ENCODE data around the gene ARL15. TPM values are rescaled to one million over a fixed set of nuclear protein-coding genes. Genes with fewer than 3 reads are reported as not detected.

Gene ARL15
- total and polyA plus RNA-seq, 8 donors, result 20.2 to 27.7 (median 25.1) TPM

DNA sequence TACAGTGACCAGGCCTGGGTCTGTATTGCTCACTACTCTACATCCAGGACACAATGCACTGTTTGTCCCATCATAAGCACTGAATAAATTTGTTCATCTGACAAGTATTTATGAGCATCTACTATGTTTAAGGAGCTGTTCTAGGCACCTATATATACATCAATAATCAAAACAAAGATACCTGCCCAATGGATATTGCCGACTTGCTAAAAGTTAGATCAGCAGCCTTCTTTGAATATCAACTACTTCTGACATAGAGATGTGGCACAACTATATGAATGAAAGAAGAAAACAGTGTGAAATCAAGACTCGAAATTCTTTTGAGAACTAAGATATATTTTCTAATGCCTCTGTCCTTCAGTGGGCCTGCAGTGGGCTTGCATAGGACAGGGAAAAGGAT lies 215.7 kb downstream of the ARL15 start:
- ATAC-seq (no peak), DNase-seq (no peak)
- no peak for TF ChIP-seq CTCF (IDR thresholded peaks at IDR 0.05)
- Histone ChIP-seq H3K36me3 (no peaks in the 10 kb centered on the region), H3K4me3 (no peak overlapping the region), H3K9me3 (no peaks in the 10 kb centered on the region), H3K4me1 (no peaks in the 10 kb centered on the region), H3K27me3 (no peaks in the 10 kb centered on the region), H3K27ac (no peak overlapping the region)
- intact Hi-C loops (cut with DNase I), result no loop called here

GRCh38 chr5:54093861-54094260 lies 216.5 kb downstream of the ARL15 start:
- intact Hi-C loops (cut with DNase I), result no loop called here
- Histone ChIP-seq H3K27me3 (no peaks in the 10 kb centered on the region), H3K4me1 (no peaks in the 10 kb centered on the region), H3K36me3 (no peaks in the 10 kb centered on the region), H3K9me3 (no peaks in the 10 kb centered on the region), H3K27ac (no peak overlapping the region), H3K4me3 (no peak overlapping the region)
- ATAC-seq (no peak), DNase-seq (no peak)
- no peak for TF ChIP-seq CTCF (IDR thresholded peaks at IDR 0.05)

DNA sequence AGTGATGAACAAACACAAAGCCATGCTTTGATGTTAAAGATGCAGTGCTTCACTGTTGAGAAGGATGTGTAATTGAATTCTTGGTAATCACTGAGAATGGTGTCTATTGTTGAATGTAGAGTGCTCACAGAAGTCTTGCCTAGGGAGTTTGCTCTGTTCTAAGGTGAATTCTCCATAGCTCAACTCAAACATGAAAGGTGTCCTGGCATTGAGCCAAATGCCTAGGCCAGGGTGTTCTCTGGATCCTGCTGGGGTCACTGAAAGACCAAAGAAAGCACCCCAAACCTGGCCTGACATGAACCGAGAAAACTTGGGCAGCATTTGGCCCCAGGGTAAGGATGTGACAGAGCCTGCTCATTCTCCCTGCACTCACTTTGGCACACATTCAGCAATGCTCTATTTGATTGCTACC lies 217.3 kb downstream of the ARL15 start:
- H3K4me3 ChIP-seq, result no peak overlapping the region
- no peak for DNase-seq
- no peaks in the 10 kb centered on the region for H3K9me3 ChIP-seq
- H3K36me3 ChIP-seq, result no peaks in the 10 kb centered on the region
- no peak for ATAC-seq
- no peaks in the 10 kb centered on the region for H3K27me3 ChIP-seq
- intact Hi-C loops (cut with DNase I), result no loop called here
- H3K4me1 ChIP-seq, result no peaks in the 10 kb centered on the region
- H3K27ac ChIP-seq, result no peak overlapping the region
- no peak for TF ChIP-seq CTCF (IDR thresholded peaks at IDR 0.05)

- H3K4me3 ChIP-seq, result no peak overlapping the region
- no peak overlapping the region for H3K27ac ChIP-seq
- intact Hi-C loops (cut with DNase I), result no loop called here
- no peak for DNase-seq
- H3K9me3 ChIP-seq, result no peaks in the 10 kb centered on the region
- H3K27me3 ChIP-seq, result no peaks in the 10 kb centered on the region
- no peak for ATAC-seq
- H3K4me1 ChIP-seq, result peaks cover 0 to 3% of the 10 kb centered on the region in 2 donors
- H3K36me3 ChIP-seq, result no peaks in the 10 kb centered on the region
- TF ChIP-seq CTCF (IDR thresholded peaks at IDR 0.05), result no peak
Measured at GRCh38 chr5:54091307-54092130, 218.9 kb downstream of the ARL15 start.

- intact Hi-C loops (cut with DNase I), result no loop called here
- Histone ChIP-seq H3K4me3 (no peak overlapping the region), H3K27ac (no peak overlapping the region), H3K27me3 (no peaks in the 10 kb centered on the region), H3K4me1 (peaks cover 0 to 3% of the 10 kb centered on the region in 2 donors), H3K36me3 (no peaks in the 10 kb centered on the region), H3K9me3 (no peaks in the 10 kb centered on the region)
- DNase-seq (no peak), ATAC-seq (no peak)
- no peak for TF ChIP-seq CTCF (IDR thresholded peaks at IDR 0.05)
Measured at GRCh38 chr5:54090495-54091120, 219.8 kb downstream of the ARL15 start.
